ENCODE data around the gene APOA1.
"Not testable (repeated sequence)": the region's sequence is repeated elsewhere in the genome, so short reads cannot be mapped to it uniquely, and the experiment has no call there.

Gene APOA1

DNA sequence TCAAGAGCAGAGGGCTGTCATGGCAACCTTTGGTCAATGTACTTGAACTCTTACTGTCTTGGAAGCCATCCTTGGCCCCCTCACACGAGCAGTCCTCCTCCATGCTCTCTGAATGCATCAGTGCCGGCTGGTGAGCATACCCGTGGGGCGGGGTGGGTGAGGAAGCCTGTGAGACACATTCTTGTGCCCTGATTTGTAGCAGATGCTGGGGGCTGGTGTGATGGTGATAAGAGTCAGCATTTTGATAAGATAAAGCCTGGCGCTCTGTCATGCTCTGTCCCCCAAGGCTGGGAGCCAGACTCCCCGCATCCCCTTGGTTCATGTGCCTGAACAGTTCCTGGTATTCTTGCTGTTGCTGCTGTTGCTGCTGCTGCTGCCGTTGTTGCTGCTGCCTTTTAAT lies 20.5 kb upstream of the APOA1 start:
- no peak for DNase-seq (ENCODE audit: low spot score)

DNA sequence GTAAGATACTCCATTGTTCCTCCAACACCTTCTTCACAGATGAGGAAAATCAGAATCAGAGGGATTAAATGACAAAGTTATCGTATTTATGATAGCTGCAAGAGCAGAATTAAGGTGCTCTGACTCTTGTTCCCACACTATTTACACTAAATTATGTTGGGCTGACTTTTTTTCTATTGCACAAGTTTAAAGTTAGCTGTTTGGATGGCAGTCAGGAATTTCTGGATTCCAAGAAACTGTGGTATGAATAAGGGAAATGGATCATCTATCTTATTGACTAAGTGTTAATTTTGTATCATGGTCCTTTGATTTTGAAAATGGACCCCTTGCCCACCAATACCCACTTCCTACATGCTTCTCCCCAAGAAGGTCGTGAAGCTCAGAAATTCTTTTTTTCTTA lies 19.9 kb upstream of the APOA1 start:
- no peak for DNase-seq (ENCODE audit: low spot score)

DNA sequence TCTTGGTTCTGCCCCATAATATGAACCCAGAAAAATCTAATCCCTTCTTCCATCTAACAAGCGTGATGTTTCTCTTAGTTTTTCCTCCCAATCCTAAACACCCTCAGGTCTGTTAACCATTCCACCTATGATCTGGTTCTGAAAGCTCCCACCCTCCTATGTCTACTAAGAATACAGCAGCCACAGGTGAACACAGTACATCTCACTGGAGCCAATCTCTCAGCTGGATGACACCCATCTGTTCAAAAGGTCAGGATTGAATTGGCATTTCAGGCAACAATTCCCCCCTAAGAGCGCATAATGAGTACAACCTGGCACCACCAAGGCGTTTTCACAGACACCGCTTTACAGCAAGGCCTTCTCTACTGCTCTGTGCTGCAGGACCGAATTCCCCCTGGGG lies 19.0 kb upstream of the APOA1 start:
- DNase-seq (ENCODE audit: low spot score): no peak

DNA sequence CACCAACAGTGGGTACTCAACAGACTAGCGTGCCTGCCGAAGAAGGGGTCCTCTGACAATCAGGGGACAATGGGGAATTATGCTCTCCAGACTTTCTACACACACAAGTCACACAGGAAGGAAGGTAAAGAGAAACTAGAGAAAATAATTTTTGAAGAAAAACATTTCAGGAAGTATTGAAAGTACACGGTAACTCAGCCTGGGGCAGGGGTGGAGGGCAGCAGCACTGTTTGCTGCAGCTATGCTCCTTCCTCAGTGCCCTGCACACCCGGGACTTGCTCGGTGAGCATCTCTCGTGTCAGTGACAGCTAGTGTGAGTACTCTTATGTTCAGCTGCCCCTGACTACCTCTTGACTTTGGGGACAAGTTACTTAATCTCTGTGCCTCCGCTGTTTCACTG lies 18.0 kb upstream of the APOA1 start:
- no peak for DNase-seq (ENCODE audit: low spot score)

DNA sequence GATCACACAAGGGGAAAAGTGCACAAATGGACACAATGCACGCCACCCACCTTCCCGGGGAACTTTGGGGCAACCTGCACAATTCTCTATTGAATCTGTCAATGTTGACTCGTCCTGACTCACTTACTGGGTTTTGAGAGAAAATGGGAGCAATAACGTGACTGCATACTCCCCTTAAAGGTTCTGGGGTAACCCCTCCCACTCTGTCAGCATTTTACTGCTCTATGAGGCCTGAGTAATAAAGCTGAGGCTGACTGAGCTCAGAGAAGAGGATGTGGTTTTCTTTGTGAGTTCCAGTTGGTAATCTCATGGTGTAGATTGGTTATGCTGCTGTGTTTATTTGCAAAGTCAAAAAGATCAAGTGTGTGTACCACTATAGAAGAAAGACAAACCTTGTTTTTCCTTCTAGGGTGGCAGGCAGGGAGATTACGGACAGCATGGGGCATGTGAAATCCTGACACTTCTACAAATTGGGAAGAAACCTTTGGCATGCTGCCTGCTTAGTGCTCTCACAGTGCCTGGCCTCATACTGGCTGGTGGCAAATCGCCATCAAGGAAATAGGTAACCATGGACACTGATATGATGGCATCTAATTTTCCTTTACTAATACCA lies 16.1 kb upstream of the APOA1 start:
- DNase-seq (ENCODE audit: low spot score): peak; percentile 63

DNA sequence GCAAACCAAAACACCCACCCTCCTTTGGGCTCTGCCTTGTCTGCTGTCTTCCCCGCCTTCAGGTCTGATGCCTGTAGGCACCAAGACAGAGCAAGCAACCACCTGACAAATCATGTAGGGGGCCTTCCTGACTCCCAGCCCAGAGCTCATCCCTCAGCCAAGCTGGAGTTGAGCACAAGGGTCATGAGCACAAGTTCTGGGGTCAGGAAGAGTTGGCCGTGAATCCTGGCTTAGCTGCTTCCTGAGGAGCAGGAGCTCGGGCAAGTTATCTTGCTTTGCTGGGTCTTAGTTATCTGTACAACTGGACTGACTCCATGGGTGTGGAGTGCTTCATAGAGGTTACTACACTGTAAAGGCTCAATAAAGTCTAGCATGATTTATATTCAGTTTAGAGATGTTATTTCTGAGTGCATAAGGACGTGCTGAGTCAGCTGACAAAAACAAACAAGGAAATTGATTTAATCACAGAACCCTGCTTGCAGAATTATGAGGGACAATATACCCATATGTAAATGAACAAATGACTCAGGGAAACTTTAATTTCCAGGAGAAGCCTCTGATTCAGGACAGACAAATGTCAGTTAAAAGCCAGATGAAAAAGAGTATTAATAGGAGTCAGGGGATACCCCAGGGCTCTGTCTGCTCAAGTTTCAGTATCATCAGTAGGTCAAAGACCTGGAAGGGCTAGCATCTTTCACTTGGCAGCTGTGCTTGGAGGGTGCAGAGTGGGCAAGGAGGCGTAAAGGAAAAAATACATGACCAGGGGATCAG lies 15.0 kb upstream of the APOA1 start:
- DNase-seq (ENCODE audit: low spot score): peak; percentile 63

DNA sequence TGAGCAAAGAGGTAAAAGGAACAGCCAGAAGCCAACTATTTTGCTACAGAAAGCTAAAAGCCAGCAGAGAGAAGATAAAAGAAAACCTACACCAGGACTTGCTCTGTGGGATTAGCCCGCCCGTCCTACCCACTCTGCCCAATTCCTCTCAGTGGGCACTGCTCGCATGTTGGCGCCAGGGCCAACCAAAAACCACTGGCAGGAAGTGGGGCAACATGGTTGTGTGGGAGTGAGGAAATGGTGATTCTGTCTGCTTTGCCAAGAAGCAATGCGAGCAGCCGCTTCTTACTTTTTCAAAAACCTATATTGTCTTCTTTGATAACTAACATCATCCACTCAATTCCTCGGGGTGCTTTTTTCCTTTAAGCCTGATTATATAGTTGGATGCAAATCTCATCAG lies 14.2 kb upstream of the APOA1 start:
- no peak for DNase-seq (ENCODE audit: low spot score)

DNA sequence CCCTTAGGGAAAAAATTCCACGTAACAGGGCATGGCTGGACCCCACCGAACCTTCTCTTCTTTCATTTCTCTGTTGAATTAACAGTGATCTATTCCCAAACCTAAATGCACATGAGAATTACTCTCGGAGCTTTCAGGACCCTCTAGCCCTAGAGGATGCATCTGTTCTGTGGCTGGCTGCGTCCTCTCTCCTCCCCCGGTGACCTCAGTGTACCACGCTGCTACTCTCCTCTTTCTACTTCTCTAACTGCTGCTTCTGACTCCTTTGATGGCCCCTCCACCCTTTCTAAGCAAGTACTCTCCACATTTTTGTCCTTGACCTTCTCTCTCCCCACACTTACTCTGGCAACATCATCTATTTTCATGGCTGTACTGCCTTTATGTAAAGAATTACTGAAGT lies 12.1 kb upstream of the APOA1 start:
- DNase-seq (ENCODE audit: low spot score): no peak

DNA sequence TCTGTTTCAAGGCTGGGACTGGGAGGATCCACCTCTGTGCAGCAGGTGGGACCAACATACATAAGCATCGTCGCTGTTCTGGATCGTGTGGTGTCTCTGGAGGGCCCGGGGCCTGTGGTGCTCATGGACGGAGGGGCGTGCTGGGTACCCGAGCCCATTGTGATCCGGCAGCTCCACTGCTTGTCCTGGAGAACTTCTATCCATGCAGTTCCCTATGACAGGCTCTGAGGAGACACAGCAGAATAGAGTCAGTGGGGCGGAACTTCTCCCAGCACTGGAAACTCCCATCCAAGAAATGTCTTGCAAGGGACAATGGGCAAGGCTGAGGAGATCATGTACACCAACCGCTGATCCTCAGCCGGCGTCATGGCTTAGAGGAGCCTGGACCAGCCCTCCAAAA lies 11.6 kb upstream of the APOA1 start:
- DNase-seq (ENCODE audit: low spot score): no peak

DNA sequence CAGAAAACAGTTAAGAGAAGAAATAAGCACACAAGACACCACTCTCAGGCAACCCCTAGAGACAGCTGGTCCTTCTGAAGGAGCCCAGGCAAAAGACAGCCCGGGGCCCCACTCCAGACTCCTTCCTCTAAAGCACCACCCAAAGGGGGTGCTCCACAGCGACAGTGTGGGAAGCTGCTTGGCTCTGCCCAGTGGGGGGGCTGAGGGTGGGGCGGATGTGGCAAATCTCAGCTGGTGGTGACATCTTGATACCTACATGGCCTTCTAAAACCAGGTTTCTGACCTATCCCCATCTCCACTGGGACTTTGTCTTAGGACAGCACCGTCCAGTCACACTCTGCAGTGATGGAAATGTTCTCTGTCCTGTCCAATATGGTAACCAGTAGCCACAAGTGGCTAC lies 10.2 kb upstream of the APOA1 start:
- no peak for DNase-seq (ENCODE audit: low spot score)

DNA sequence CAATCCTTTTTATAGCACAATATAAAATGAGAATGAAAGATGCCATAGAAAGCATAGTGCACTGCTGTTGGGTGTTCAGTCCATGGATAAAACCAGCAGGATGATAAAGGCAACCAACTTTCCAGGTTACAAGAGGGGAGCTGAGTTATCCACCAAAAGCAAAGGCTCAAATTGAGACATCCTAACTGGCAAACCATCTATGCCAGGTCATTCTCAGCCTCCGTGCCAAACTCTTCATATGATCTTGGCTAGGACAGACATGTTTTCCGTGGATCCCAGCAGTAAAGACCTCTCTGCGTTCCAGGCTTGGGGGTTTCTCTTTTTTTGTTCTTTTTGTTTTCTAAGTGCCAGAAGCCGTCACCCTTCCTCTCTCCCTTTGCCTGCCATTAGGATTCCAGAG lies 7.3 kb upstream of the APOA1 start:
- DNase-seq (ENCODE audit: low spot score): no peak

DNA sequence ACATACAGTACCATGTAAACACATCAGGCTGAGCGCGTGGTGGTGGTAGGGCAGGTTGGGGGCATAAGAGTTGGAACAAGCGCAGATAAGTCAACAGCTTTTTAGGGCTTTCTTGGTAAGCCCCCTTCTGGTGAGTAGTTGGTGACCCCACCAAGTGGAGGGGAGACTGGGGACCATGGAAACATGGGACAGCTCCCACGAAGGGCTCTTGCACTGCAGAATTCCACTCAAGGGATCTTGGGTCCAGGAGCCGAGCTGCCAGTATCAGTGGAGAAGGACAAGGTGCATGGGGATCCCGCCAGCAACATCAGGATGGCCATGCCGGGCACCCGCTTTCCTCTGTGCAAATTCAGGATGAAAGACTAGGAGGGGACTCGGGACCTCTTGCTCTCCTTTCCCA lies 6.2 kb upstream of the APOA1 start:
- no peak for DNase-seq (ENCODE audit: low spot score)

DNA sequence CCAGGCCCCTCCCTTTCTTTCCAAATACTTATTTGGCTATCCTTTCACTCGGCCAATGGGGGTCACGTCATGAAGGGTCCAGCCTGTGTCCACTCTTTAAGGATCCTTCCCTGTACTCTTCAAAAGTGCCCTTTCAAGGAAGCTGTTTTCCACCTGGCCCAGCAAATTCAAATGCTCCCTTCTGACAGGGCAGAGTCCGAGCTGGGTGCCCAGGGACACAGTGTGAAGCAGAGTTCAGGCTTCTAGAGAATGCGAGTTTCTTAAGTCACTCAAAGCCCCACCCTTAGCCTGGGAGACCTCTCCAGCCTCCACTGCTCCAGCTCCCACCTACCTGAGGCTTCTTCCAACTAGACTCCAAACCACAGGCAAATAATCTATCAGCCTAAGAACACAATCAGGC lies 5.5 kb upstream of the APOA1 start:
- no peak for DNase-seq (ENCODE audit: low spot score)

DNA sequence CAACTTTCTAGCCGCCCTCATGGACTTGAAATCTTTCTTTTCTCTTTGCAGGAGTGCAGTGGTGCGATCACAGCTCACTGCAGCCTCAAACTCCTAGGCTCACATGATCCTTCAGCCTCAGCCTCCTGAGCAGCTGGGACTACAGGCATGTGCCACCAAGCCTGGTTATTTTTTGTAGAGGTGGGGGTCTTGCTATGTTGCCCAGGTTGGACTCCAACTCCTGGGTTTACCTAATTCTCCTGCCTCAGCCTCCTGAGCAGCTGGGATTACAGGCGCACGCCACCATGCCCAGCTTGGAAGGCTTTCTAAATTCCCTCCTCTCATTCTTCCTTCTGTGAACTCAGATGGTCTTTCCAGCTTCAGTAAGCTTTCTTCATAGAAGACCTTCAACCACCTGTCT lies 4.7 kb upstream of the APOA1 start:
- DNase-seq (ENCODE audit: low spot score): no peak

DNA sequence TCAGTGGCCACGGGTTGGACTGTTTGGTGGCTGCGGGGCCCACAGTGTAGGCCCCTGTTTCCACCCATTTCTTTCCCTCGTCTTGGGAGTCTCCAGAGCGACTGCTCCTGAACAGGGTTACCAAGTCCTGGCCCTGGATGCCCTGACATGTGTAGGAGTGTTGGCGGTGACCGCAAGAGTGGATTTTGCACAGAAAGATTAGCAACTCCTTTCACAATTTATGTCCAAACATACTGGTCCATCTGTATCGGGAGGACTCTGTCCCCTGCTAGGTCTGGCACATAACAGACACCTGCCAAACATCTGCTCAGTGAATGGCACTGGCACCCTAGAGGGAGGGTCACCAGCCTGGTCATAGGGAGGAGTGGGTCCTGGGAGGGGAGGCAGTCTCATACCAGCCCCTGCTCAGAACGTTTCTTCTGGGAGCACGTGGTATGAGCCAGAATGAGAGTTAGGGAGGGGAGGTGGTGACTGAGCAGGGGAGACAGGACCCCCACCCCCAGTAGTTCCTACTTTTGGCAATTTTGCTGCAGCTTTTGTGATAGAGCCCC lies 3.4 kb upstream of the APOA1 start:
- no peak for DNase-seq (ENCODE audit: low spot score)

DNA sequence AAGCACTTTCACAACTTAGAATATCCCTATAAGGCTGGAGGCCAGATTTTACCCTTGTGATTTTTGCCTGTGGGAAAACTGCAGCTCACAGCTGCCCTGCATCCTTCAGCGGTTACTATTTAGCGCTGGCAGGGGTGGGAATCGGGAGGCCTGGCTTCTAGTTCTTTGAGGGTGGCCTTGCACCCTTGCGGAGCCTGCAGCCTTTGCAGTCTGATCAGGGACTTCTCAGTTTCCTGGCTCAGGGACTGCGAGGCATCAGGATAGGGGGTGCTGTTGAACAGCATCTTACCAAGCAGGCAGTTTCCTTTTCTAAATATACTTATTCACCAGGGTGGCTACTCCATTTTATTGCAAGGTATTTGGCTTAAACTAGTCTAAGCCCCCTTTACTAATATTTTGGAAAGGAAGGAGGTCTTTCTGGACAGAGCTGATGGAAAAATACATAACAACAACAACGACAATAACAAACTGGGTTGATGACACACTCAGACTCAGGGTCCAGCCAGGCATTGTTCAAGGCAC lies 2.9 kb upstream of the APOA1 start:
- DNase-seq (ENCODE audit: low spot score): no peak

DNA sequence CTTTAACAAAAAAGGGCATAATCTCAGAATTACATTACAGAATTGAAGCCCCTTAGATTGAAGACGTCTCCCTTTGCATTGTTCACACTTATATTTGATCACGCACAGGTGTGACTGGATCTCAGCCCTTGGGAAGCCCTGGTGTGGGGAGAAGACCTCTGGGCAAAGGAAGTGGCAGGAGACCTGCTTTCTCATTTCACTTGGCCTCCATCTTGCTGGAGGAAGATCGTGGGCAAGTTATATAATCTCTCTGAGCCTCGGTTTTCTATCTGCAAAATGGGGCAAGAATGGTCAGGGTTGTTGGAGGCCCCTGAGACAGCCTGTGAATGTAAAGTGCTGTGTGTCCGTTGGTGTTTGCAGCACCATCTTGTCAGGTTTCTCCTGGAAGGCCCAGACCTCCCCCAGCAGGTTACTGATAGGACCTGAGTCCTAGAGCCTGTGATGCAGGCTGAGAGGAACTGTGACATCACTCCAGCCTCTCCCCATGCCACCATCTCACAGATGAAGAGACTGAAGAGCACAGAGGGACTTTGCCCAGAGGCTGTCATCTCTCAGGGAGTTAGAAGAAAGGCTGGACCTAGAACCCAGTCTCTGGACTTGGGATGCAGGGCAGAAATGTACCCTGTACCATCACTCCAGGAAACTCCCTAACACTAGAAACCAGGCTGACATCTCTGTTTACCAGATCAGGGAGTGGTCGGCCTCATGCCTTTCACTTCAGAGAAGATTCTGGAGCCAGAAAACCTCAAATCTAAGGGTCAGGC lies 1.1 kb upstream of the APOA1 start:
- DNase-seq (ENCODE audit: low spot score): no peak

DNA sequence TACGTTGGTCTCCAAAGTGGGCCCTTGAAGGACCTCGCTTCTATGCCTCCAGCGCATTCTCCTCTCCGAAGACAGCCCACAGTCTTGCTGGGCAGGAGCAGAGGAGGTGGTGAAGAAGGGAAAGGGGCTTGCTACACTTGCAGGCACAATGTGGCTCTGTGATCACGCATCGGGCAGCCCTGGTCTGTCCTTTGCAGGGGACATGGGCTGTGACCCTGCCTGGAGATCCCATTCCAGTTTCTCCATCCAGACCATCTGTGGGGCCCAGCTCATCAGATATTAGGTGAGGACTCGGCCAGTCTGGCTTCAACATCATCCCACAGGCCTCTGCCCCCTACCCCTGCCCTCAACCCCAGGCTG lies 810 bp downstream of the APOA1 start:
- no peak for DNase-seq (ENCODE audit: low spot score)

DNA sequence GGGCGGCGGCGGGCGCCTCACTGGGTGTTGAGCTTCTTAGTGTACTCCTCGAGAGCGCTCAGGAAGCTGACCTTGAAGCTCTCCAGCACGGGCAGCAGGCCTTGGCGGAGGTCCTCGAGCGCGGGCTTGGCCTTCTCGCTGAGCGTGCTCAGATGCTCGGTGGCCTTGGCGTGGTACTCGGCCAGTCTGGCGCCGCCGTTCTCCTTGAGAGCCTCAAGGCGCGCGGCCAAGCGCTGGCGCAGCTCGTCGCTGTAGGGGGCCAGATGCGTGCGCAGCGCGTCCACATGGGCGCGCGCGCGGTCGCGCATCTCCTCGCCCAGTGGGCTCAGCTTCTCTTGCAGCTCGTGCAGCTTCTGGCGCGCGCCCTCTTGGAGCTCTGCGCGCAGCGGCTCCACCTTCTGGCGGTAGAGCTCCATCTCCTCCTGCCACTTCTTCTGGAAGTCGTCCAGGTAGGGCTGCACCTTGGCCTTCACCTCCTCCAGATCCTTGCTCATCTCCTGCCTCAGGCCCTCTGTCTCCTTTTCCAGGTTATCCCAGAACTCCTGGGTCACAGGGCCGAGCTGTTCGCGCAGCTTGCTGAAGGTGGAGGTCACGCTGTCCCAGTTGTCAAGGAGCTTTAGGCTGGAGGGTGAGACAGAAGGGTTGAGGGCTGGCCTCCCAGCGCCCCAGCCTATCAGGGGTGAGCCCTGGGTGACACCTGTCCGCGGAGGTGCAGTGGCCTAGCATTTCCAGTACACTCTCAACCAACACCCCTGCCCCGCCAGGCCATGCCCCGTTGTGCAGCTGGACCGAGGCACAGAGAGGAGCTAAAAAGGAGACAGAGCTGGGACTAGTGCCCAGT lies 1.4 kb downstream of the APOA1 start:
- peak; percentile 22 for DNase-seq (ENCODE audit: low spot score)

DNA sequence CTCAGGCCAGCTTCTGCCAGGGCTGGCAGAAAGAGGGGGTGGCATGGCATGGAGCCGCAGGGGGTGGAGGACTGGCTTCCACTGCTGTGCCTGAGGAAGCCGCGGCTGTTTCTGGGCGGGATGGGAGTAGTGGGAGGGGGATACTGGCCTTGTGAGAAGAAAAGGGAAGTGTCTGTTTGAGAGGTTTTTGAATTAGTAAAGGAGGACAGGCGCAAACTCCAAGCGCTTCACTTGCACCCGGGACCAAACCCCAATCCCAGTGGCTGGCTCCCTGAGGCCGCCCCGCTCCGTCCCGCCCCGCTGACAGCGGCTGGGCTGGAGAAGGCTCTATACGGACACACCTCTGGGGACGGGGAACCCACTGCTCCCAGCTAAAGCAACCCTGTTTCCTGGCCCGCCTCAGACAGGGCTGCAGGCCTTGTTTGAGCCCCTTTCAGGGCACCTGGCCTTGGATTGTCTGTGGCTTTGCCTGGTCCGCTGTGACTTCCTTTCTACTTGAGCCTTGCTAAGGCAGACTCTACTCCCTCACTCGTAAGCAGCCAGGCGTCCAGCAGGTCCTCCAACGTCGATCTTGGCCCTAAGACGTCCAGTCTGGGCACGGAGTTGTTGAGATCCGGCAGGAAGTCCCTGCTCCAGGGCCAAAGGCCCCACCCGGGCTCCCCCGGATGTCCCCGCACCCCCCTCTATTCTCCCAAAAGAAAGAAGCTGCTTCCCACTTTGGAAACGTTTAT lies 2.2 kb downstream of the APOA1 start:
- DNase-seq (ENCODE audit: low spot score): no peak

DNA sequence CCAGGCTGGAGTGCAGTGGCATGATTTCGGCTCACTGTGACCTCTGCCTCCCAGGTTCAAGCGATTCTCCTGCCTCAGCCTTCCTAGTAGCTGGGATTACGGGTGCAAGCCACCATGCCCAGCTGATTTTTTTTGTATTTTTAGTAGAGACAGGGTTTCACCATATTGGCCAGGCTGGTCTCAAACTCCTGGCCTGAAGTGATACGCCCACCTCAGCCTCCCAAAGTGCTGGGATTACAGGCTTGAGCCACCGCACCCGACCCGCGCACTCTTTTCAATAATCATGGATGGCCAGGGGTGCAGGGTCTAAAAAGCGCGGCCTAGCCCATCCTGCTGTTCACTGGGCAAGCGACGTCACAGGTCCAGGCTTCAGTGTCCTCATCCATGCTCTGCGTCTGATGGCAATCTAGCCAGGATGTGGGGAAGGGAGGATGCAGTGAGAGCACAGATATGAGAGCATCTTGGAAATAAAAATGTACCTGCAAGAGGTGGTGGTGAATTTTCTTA lies 2.8 kb downstream of the APOA1 start:
- DNase-seq (ENCODE audit: low spot score): not testable (repeated sequence)

Data from COLO829 (cell line).